Neural crest cell (in vitro differentiated cells): ENCODE data around the gene CRHR1. TPM values are rescaled to one million over a fixed set of nuclear protein-coding genes. Genes with fewer than 3 reads are reported as not detected.

ENCODE experiments used
- DNase-seq: peaks from one replicate; pipeline ENCODE4 v3.0.0; 2021; ENCODE audit warnings: low read depth, mixed read lengths, low spot score
- H3K27ac Mint-ChIP-seq: one replicate; pipeline ENCODE4 v1.8.0; 2021; ENCODE audit warnings: mild to moderate bottlenecking, mixed read lengths; ENCODE audit not compliant: unreplicated experiment
- H3K27me3 Mint-ChIP-seq: 2 replicates; pipeline ENCODE4 v1.8.0; 2021; ENCODE audit warnings: low read depth, mild to moderate bottlenecking, mixed read lengths
- H3K36me3 Mint-ChIP-seq: 2 replicates; pipeline ENCODE4 v1.8.0; 2021; ENCODE audit warnings: low read depth, mild to moderate bottlenecking, mixed read lengths
- H3K4me1 Mint-ChIP-seq: 2 replicates; pipeline ENCODE4 v1.8.0; 2021; ENCODE audit warnings: mixed read lengths
- H3K4me3 Mint-ChIP-seq: one replicate; pipeline ENCODE4 v1.8.0; 2021; ENCODE audit warnings: mild to moderate bottlenecking, mixed read lengths
- H3K9me3 Mint-ChIP-seq: 2 replicates; pipeline ENCODE4 v1.8.0; 2021; ENCODE audit warnings: mixed read lengths
- CTCF ChIP-seq: fragments of 200-600 bp; sonication (generic); conservative IDR thresholded peaks from 2 replicates; pipeline ENCODE4 v1.5.0; 2021; ENCODE audit warnings: antibody characterized with exemption, mild to moderate bottlenecking
- total RNA-seq: library from RNA; stranded (reverse); gene quantifications from 2 replicates; pipeline ENCODE4 v1.2.1, GENCODE V29; 2021

CRHR1 gene
- total RNA-seq, 1 donor from 2014 or later = 1.1 TPM

GRCh38 chr17:45759761-45760160, 24.4 kb upstream of the CRHR1 start:
- peaks cover 23% of the 10 kb centered on the region for H3K27me3 Mint-ChIP-seq
- no peak overlapping the region for H3K4me3 Mint-ChIP-seq
- DNase-seq = no peak

GRCh38 chr17:45761957-45762565, 22.1 kb upstream of the CRHR1 start:
- peaks cover 12% of the 10 kb centered on the region for H3K27me3 Mint-ChIP-seq
- H3K4me1 Mint-ChIP-seq = no peaks in the 10 kb centered on the region
- H3K36me3 Mint-ChIP-seq = no peaks in the 10 kb centered on the region
- no peak for TF ChIP-seq CTCF
- H3K9me3 Mint-ChIP-seq = no peaks in the 10 kb centered on the region
- DNase-seq = no peak
- H3K27ac Mint-ChIP-seq = no peak overlapping the region
- no peak overlapping the region for H3K4me3 Mint-ChIP-seq

More at GRCh38 chr17:45759761-45760160, 24.4 kb upstream of the CRHR1 start:
- Mint-ChIP-seq H3K9me3 (no peaks in the 10 kb centered on the region), H3K4me1 (no peaks in the 10 kb centered on the region), H3K27ac (no peak overlapping the region), H3K36me3 (no peaks in the 10 kb centered on the region)
- TF ChIP-seq CTCF = no peak

GRCh38 chr17:45763182-45763581, 20.9 kb upstream of the CRHR1 start:
- Mint-ChIP-seq H3K27ac (peak overlapping the region; percentile 71), H3K36me3 (no peaks in the 10 kb centered on the region), H3K27me3 (peaks cover 17% of the 10 kb centered on the region), H3K4me3 (no peak overlapping the region), H3K4me1 (no peaks in the 10 kb centered on the region), H3K9me3 (no peaks in the 10 kb centered on the region)
- no peak for TF ChIP-seq CTCF
- DNase-seq = no peak

- no peaks in the 10 kb centered on the region for H3K36me3 Mint-ChIP-seq
- H3K27ac Mint-ChIP-seq = no peak overlapping the region
- no peak for DNase-seq
- no peak for TF ChIP-seq CTCF
- H3K27me3 Mint-ChIP-seq = peaks cover 21% of the 10 kb centered on the region
- H3K9me3 Mint-ChIP-seq = no peaks in the 10 kb centered on the region
- no peak overlapping the region for H3K4me3 Mint-ChIP-seq
- H3K4me1 Mint-ChIP-seq = no peaks in the 10 kb centered on the region
These were observed 19.6 kb upstream of the CRHR1 start for GRCh38 chr17:45764479-45764878.

- Mint-ChIP-seq H3K27ac (no peak overlapping the region), H3K4me1 (peaks cover 18% of the 10 kb centered on the region)
These were observed 16.1 kb upstream of the CRHR1 start for GRCh38 chr17:45768000-45768399.

More at GRCh38 chr17:45768000-45768399, 16.1 kb upstream of the CRHR1 start:
- DNase-seq = no peak
- H3K27me3 Mint-ChIP-seq = peaks cover 25% of the 10 kb centered on the region
- no peak overlapping the region for H3K4me3 Mint-ChIP-seq
- no peaks in the 10 kb centered on the region for H3K9me3 Mint-ChIP-seq
- H3K36me3 Mint-ChIP-seq = no peaks in the 10 kb centered on the region
- no peak for TF ChIP-seq CTCF
